Middle frontal gyrus (tissue), 1 donor: Measurements from ENCODE around the gene DCDC2B.

Experiments
- DNase-seq: peaks from one replicate; pipeline ENCODE4 v3.0.0-alpha.2; 2015; ENCODE audit warnings: low spot score; ENCODE audit errors: extremely low spot score

The DCDC2B gene

DNA sequence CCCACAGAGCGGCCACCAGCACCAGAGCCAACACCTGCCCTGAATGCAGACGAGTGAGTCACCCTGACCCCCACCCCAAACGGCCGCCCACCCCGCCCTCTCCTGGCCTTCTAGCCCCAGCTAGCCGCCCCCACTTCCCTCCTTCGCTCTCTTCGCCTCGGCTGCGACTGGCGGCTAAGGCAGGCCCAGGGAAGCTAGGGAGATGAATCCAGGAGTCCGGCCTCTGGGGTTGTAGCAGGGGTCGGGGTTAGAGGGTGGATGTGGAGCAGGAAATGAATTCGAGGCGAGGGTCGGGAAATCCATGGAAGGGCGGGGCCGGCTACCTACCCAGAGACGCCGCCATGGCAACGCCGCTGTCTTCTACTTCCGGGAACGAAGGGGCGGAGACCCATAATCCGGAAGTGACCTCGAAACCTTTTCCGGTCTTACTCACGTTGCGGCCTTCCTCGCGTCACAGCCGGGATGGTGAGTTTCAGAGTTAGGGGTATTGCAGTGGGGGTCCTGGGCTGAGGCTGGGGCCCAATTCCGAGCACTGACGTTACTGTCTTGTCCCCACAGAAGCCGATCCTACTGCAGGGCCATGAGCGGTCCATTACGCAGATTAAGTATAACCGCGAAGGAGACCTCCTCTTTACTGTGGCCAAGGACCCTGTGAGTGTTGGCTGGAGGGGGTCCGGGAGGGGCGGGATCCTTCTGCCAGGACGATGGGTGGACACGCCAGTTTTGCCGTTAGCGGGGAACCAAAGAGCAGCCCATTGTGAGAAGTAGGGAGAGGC is 13.3 kb downstream of the DCDC2B start, which contains the start of the genes EIF3I and TMEM234:
Gene EIF3I (plus strand): TSS at position 428 of the 776 bp plus-strand sequence. CDS start 35 bp downstream, at position 463.
Gene TMEM234 (minus strand): TSS at position 374 of the 776 bp plus-strand sequence. CDS start 31 bp downstream, at position 343.
- peak; percentile 87 for DNase-seq

DNA sequence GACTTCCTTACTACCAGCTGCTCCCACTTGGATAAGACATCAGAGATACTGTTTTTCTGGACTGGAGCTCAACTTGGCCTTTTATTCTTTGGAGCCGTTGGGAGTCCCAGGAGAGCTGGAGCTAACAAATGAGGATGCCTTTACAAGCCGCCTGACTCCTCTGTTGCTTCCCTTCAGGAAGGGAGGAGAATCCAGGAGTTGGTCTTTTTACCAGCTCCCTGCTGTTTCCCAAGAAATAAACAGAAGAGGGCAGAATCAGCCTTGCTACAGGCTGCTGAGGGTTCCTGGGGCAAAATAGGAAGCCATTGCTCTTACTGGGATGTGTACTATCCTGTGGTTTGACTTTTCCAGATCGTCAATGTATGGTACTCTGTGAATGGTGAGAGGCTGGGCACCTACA is 14.8 kb downstream of the DCDC2B start:
- no peak for DNase-seq

DNA sequence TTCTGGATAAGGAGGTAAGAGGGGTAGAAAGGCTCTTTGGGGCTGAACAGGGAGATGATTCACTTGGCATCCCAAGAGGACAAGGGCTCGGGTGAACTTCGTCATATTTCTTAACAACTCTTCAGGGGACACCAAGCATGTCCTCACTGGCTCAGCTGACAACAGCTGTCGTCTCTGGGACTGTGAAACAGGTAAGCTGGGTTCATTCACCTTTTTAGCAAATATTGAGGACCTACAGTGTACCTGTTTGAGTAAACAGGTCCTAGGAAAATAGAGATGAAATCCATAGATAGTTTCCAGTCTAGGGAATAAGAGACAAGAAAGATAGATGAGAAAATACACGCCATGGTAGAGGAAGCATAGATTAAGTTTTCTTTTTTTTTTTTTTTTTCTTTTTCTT is 15.4 kb downstream of the DCDC2B start:
- no peak for DNase-seq

DNA sequence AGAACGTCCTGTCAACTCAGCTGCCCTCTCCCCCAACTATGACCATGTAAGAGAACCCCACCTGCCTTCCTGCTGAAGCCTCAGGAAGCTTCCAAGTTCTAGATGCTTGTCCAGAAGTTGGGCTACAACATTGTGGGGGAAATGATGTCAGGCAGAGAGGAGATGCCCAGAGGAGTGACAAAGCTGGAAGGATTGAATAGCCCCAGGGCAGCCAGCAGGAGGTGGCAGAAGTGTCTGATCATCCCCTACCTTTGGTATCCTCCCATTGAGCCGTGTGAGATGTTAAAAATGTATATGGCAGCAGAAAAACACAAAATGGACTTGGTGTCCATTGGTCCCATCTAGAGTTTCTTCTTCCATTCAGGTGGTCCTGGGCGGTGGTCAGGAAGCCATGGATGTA is 19.9 kb downstream of the DCDC2B start:
- DNase-seq: no peak

DNA sequence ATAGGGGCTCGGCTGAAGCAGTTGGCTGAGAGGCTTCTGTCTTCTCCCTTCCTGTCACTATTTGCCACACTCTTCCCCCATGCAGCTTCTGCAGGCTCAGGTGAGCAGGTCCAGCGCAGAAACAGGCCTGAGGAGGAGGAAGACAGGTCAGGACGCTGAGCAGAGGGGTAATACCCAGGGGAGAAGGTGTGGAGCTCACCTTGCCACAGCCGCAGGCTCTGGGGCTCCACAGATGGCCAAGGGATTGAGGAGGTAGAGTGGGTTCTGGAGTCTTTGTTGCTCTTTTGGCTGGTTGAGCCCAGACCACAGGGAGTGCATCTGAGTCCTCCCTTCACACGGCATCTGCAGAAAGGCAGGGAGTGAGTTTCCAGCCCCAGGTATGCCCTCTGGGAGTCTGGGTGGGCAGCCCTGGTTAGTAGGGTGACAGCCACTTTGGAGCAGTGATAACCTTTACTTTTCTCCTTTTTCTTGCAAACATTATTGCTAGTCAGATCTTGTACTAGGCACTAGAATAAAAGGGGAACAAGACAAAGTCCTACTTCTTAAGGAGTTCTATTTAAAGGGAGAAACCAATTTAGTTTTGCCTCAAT is 23.0 kb downstream of the DCDC2B start:
- DNase-seq: no peak

DNA sequence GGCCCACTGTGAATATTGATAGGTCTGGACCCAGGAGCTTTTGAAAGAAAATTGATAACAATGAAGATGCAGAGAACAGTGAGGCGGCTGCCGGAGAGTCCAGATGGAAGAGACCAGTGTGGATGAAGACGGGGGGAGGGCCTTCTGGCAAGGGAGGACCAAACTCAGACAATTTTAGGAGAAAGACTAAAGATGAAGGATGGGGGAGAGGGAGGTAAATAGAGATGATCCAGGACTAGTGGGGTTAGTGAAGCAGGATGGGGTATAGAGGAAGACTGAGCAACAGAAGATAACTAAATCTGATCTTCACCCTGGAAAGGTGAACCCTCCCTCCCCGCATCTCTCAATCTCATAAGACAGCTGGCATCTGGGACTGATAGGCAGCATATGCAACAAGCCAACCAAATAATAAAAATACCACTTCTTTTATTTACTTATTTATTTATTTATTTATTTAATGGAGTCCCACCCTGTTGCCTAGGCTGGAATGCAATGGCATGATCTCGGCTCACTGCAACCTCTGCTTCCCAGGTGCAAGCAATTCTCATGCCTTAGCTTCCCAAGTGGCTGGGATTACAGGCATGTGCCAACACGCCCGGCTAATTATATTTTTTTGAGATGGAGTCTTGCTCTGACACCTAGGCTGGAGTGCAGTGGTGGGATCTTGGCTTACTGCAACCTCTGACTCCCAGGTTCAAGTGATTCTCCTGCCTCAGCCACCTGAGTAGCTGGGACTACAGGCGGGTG is 23.8 kb downstream of the DCDC2B start:
- DNase-seq: no peak

DNA sequence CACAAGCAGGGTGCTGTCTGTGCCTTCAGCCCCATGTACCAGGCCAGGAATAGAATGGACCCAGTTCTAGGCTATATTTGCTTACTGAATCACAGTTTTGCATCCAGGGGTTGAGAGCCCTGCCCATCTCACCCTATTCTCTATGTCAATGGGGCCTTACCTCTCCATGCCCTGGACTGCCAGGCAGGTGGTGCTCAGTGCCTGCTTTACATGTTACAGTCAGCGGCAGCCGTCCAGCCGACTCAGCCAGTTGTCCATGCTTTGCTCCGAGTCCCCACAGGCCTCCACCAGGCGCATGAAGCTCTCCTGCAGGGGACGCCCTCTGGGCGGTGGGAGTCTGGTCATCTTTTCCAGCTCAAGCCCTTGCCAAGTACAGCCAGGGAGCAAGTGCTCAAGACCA is 25.9 kb downstream of the DCDC2B start:
- DNase-seq: no peak

DNA sequence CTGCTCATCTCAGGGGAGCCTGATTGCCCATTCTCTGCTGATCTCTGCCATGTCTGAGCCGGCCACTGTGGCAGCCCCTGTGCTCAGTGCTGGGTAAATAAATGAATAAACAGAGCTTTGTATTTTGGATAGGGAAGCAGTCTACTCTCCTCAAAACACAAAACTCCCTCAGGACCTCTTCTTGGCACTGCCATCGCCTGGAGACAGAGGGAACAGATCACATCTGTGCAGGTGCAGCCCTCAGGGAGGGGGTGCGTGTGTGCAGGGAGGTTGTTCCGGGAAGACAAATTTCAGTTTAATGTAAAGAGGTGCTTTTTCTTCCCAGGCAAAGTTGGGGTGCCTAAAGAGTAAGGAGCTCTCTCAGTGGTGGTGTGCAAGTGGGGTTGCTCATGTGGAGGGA is 30.4 kb downstream of the DCDC2B start:
- no peak for DNase-seq

DNA sequence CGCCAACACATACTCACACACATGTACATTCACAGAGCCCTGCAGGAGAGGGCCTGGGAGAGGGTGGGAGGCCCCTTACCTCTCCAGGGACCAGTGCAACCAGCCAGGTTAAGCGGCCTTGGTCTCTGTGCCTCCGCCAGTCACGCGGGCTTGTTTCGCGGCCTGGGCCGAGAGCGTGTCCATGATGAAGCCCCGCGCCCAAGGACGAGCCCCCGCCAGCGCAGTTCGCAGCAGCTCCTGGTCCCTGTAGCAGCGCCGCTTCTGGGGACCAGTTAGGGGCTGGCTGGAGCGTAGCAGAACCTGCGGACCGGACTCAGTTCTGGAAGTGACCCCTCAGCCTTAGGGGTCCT is 30.9 kb downstream of the DCDC2B start:
- DNase-seq: no peak

DNA sequence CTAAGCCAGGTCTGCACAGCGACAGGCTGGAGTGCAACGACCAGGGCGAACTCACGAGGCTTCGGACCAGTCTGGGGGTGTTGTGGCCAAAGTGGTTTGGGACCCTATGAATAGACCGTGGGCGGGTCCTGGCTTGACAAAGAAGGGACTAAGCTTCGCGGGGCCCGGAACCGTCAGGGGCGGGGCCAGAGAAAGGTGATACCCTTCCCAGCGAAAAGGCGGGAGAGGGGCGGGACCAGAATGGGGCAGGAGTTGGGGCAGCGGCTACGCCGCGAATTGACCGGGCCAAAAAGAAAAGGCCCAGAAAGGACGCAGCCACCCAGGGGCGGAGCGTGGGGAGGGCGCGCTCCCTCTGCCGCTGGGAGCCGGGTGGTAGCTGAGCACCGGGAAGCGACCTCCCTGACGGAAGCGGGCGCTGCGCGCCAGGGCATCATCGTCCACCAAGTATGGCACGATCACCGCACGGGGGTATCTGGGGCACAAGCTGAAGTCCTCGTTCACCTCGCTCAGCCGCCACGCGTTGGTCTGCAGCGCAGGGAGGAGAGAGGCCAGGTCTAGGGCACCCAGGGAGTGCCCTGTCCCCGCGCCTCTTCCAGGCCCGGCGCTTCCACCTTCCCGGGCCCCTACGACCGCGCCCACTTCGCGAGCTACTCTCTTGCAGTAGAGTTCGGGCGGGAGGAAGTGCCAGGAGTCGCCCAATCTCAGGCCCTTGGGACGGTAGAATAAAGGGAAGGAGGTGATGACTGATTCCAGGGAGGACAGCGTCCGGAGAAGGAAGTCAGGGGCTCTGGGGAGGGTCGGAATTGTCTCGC is 31.5 kb downstream of the DCDC2B start:
- no peak for DNase-seq

DNA sequence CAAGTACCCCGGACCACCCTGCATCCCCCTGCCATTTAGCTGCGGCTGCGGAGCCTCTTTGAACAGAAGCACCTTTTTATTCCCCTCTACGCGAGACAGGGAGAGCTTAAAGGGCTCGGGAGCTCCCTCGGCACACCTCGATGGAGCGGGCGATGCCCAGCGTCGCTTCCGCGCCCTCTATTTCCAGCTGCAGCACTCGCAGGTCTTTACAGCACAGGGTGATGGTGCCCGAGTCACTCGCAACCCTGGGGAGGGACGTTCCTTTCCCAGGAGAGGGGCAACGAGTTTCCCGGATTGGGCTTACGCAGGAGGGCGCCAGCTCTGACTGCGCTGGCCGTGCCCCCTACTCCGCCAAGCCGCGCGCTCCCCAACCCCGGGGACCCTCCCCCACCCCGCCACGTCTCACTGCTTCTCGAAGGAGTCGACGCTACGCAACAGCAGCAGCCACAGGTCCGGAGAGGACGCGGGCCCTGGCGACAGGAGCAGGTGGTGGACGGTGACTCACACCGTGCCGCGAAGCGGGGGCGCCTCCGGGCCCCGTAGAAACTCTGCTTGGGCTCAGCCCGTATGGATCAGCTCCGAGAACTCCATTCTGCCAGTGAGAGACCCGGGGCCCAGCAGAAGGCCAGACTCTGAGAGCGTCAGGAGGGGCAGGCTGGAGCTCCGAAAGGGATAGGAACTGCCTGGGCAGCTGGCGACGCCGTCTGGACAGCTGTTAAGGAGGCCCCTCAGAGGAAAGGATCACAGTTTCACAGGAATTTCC is 32.3 kb downstream of the DCDC2B start:
- no peak for DNase-seq

DNA sequence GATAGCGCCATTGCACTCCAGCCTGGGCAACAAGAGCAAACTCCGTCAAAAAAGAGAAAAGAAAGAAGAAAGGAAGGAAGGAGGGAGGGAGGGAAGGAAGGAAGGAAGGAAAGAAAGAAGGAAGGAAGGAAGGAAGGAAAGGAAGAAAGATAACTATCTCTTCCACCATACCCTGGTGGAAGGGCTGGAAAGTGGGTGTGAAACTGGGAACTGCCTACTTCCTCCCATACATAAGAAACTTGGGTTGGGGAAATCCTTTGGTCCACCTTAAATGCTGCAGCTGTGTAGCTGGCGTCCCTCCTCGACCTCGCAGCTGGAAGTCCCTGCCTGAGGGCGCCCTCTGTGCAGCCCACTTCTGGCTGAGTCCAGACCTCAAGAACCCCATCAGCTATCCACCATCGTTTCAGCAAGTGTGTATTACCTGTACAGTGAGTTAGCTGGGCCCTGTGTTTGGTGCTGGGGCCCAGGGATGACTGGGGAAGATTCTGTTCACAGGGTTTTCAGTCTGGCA is 33.5 kb downstream of the DCDC2B start:
- no peak for DNase-seq

DNA sequence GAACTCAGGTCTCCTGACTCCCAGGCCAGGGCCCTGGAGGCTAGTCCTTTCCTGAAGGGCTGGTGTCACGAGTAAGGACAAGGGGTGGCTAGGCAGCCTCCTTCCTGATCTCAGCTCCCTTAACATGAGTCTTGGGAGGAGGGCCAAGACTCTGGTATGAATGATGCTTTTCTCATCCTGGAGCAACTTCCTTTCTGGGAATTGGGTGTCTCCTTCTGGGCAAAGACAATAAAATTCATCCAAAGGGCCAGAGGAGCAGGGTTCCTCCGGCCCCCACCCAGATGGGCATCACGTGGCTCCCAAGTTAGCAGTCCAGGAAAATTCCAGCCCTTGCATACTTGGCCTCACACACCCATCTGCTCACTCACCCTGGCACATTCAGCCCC is 38.0 kb downstream of the DCDC2B start, which contains the start of gene FAM167B:
Gene FAM167B (plus strand): TSS at position 335 of the 386 bp plus-strand sequence. CDS start 200 bp downstream, outside the sequence.
- no peak for DNase-seq

DNA sequence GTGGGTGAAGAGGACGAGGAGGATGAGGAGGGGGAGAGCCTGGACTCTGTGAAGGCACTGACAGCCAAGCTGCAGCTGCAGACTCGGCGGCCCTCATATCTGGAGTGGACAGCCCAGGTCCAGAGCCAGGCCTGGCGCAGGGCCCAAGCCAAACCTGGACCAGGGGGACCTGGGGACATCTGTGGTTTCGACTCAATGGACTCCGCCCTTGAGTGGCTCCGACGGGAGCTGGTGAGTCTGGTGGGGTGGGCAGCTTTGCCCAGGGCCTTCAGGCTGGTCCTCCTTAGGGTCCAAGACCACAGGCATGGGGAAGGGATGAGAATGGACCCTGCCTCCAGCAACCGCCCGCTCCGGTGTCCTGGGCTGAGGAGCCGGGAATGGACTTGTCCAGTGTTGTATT is 38.6 kb downstream of the DCDC2B start:
- DNase-seq: no peak

DNA sequence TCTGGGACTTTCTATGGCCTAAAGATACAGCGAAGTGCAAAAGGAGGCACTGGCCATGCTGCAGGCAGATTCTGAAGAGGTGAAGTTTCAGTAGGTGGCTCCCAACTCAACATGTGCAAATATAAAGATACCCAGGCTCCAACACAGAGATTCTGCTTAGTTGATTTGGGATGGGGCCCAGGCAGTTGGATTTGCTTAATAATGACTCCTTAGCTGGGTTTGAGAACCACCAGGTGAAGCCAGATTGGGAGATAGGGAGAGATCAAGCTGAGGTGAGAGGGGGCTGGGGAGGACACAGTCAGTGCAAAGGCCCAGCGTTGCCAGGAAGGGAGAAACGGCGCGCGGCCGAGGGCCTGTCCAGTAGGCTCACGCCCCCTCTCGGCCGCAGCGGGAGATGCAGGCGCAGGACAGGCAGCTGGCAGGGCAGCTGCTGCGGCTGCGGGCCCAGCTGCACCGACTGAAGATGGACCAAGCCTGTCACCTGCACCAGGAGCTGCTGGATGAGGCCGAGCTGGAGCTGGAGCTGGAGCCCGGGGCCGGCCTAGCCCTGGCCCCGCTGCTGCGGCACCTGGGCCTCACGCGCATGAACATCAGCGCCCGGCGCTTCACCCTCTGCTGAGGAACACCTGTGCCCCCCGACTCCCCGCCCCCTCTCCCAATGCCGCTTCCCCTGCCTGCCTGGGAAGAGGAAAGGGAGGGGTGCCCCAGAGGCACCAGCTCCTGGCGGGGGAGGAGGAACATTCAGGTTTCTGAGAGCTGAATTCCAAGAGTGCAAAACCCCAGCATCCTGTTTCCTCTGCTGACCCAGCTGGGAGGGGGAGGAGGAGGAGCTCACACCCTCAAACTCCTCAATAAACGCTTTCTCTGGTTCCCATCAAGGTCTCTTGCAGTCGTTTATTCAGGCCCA is 39.3 kb downstream of the DCDC2B start:
- DNase-seq: no peak

DNA sequence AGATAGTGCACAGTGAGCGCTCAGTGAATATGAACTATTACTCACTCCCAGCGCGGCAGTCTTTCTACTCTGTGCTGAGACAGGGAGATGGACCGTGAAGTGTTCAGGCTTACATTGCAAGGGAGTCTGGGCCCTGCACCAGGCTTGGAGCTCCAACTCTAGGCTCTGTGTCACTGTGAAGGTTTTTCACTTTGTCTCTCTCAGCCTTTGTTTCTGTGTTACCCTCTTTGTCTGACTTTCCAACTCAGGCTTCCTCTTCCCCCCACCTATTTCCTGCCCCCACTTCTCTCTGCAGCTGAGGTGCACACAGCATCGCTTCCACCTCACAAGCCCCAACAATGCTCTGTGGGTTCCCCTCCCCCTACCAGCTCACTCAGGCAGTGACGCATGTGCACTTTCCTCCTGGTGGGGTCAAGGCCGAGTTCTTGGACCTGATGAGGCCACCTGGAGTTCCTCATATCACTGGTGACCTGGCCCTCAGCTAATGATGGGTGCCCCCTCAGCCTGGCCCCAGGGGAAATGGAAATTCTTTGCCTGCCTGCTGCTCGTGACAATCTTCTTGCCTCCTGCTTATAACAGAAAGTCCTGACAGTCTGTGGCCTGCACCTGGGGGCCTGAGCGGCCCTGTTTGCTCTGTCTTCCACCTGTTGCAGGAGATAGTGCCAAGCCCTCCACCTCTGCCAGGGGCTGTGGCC is 41.1 kb downstream of the DCDC2B start:
- DNase-seq: no peak

DNA sequence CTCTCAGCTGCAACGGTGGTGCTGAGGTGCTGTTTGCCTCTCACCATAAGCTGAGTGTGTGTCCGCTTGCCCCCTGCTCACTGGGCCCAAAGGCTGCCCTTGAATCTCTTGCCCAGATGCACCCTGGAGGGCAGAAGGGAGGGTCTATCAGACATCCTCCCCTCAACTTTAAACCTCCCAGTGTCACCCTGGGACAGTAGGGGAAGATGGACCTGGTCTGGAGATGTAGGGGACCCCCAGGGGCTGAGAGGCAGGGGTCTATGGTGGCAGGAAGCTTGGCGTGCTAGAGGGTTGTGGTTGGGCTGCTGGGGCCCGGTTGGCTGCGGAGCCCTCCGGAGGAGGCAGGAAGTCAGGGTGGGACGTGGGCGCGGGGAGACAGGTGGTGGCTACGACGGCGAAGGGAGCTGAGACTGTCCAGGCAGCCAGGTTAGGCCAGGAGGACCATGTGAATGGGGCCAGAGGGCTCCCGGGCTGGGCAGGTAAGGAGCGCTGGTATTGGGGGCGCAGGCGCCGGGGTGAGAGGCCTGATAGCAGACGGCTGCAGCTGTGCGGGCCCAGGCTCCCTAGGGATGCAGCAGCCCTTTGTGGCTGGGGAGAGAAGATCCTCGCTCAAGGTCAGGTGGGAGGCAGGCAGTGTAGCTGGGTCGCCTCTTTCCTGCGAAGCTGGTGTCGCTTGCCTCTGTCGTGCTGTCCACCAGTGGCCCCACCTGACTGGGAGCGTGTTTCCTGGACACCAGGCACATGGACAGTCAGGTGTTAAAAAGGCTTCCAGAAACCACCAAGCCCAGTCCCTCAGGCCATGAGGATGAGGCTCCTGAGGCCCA is 42.2 kb downstream of the DCDC2B start, which contains the start of gene LCK:
Gene LCK (plus strand): TSS at position 373 of the 824 bp plus-strand sequence. CDS start 23,065 bp downstream, outside the sequence.
- no peak for DNase-seq
